ENCODE results near the gene GRM4.
"Not testable (repeated sequence)": the region's sequence is repeated elsewhere in the genome, so short reads cannot be mapped to it uniquely, and the experiment has no call there.

The GRM4 gene

DNA sequence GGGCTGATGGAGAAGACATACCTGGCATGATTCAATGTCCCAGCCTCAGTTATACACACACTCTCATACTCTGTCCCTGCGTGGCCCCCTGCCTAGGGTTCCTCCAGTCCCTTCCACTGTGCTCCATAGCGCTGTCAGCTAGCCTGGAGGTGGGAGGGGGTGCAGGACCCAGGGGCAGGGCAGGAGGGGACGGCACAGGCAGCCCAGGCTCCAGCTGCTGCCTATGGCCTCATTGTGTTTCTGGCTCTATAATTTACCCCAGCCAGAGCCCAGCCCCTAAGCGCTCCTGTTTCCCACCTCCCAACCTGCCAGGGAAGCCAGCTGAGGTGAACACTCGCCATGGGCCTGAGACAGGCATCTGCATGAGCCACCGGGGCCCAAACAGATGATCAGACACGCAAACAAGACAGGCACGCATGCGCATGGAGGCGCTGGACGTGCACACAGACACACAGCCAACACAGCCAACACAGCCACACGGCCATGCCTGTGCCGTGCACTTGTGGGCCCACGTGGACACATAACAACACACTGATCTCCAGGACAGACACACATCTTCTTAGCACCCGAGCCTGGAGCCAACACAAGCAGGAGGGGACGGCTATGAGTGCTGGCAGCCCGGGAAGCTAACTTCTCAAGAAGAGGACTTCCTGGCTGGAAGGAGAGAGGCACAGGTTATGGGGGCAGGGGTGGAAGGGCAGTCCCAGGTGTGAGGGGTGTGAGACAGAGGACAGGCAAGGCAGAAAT is 124.9 kb downstream of the GRM4 start:
- no peak for DNase-seq (ENCODE audit: low read depth)

DNA sequence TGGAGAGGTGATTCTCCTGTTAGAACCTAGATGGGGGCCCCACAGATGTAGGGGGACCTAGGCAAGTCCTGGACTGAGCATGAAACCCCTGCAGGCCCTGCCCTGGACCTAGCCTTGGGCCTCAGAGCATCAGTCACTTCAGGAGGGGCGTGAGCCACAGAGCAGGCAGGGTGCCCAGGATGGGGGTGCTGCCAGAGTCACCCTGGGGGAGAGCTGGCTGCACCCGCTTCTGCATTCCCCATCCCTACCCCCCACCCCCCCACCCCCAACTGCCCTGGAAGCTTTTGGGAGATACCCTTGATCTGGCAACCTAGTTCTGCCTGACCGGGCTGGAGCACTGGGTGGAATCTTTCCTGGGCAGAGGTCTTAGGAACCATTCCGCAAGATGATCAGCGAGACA is 125.6 kb downstream of the GRM4 start:
- DNase-seq (ENCODE audit: low read depth) = no peak

DNA sequence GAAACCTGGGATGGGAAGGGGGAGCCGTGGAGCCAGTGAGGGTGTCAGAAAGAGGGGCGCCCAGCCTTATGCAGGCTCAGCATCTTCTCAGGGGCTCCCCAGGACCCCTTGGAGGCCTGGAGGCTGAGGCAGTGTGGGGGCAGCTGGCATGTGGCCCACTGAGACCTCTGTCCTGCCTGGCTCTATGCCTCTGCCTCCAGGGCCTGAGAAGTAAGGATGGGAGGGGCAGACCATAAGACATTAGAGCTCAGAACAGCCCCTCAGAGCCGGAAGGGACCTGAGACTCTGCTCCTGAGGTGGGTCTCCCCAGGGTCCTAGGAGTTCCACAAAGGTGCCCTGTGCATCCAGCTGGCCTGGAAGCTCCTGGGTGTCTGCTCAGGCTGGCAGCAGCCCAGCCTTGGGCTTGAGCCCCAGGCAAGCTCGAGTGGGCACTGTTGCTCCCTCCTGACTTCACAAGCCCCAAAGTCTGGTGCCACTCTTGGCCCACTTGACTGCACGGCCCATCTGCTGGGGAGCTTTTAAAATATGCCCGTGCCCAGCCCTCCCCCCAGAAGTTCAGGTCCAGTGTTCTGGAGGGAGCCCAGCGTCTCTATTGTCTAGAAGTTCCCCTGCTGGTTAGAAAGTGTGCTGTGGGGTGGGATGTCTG is 126.8 kb downstream of the GRM4 start:
- no peak for DNase-seq (ENCODE audit: low read depth)

DNA sequence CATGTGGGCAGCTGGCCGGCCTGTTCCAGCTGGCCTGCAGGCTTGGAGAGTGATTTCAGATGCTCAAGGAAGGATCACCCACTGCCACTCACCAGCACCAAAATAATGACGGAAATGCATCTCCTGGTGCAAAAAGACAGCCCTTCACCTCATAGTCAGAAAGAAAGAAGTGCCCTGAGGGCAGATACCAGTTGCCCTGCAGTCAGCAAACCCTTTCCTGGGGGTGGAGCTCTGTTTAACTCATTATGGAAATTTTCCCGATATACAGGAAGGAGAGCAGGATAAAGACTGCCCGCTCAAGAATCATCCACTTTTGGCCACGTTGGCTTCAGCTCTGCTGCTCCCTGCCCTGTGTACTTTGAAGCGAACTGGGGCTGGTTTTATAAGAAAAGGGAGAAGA is 127.9 kb downstream of the GRM4 start:
- DNase-seq (ENCODE audit: low read depth) = no peak

DNA sequence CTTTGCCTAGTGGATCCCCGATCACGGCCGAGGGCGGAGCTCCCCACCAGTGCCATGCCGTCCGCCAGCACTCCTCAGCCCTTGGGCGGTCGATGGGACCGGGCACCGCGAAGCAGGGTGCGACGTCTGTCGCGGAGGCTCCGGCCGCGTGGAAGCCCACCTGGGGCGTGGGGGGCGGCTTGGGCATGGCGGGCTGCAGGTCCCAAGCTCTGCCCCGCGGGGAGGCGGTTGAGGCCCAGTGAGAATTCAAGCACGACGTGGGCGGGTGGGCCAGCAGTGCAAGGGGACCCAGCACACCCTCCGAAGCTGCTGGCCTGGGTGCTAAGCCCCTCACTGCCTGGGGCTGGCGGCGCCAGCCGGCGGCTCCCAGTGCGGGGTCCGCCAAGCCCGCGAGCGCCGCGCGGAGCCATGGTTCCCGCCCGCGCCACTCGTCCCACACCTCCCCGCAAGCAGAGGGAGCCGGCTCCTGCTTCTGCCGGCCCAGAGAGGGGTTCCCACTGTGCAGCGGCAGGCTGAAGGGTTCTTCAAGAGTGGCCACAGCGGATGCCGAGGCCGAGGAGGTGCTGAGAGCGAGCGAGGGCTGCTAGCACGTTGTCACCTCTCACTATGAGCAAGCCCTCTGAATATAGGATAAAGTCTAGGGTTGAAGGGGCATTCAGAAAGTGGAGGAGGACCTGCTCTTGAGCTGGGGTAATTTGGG is 128.6 kb downstream of the GRM4 start:
- DNase-seq (ENCODE audit: low read depth) = no peak

DNA sequence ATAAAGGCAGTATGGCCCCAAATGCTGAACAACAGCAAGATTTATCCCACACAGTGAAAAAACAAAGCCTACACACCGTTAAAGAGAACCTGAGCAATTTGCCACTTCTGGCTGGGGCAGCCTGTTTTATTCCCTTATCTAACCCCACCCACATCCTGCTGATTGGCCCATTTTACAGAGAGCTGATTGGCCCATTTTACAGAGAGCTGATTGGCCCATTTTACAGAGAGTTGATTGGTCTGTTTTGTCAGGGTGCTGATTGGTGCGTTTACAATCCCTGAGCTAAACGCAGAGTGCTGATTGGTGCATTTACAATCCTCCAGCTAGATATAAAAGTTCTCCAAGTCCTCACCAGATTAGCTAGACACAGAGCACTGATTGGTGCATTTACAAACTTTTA is 129.3 kb downstream of the GRM4 start:
- DNase-seq (ENCODE audit: low read depth) = not testable (repeated sequence)

DNA sequence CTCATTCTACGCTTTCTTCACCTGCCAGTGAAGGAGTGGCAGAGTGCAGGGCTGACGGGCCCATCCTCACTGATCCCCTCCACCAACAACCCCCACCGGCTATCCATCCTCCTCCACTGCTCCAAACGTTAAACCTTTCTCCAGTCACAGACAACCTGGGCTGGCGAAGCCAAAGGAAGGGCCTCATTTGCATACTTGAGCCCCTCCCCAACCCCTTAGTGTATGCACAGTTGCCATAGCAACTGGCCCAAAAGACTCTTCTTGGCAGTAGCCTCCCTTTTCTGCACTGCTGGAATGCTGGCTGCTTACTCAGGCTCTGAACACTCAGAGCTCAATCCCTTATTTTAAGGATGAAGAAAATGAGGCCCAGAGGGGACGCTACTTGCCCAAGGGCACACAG is 130.3 kb downstream of the GRM4 start:
- no peak for DNase-seq (ENCODE audit: low read depth)

DNA sequence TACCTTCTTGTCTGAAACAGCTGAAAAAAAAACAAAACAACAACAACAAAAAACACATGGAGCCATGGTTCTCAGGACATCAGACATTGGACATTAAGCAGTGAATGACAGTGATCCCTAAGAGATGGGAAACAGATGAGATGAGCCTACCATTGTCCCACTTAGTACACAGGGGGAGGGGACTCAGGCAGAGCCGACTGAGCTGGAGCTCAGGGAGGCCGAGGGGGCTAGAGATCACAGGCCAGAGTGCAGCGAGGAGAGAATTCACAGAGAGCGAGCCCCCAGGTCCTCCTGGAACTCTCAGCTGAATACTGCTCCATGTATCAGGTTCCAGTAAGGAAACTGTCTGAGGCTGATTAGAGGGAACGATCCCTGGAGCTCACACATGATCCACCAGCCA is 134.6 kb downstream of the GRM4 start:
- no peak for DNase-seq (ENCODE audit: low read depth)

DNA sequence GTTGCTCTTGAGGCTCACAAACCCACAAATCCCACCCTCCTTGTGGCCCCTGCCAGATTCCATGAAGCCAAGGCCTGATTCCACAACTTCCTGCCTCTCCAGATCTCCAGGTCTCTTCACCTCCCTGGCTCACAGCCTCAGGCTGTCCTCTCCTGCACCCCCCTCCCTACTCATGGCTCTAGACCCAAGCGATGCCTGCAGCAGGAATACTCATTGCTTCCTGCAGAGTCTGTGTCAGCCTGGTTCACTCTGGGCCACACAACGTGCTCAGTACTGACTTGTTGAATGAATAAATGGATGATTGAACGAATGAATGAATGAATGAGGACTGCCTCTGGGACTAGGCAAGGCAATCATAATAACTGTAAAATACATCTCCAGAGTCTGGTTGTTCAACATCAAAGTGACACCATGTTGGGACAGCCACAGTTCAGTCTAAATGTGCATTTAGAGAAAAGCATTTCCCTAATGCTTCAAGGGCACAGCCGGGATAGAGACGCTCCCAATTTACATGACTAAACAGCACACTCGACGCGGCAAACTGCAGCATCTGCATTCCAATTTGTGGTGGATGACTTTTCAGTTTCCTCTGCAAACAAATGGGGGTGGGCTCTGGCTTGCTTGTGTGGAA is 139.9 kb downstream of the GRM4 start:
- no peak for DNase-seq (ENCODE audit: low read depth)

DNA sequence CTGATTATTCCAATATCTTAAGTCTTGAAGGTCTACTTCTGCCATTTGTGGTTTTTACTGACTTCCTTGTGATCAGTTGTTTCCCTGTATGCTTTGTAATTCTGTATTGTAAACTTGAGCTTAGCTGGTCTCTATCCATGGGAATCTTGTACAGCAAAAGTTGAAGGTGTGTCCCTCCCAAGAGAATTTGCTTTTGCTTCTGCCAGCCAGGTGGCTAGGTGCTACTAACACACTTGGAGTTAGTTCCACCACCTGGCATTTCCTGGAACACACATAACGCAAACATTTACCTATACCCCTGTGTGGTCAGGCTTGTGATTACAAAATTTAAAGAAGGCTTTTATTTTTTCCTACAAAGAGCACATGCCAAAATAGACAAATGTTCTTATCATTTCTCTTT is 141.2 kb downstream of the GRM4 start:
- no peak for DNase-seq (ENCODE audit: low read depth)

DNA sequence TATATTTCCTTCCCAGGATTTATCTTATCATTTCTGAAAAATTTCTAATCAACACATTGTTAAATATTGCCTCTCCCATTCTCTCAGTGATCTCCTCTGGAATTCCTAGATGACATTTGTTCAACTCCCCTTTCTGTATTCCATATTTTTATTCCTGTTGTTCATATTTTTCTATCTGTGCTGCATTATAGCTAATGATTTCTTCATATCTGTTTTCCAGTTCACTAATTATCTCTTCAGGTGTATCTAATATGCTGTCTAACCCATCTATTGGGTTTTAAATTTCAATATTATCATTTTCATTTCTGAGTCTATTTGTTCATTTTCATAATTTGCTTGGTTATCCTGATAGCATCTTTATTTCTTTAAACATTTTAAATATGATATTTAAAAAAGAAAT is 141.9 kb downstream of the GRM4 start:
- no peak for DNase-seq (ENCODE audit: low read depth)

DNA sequence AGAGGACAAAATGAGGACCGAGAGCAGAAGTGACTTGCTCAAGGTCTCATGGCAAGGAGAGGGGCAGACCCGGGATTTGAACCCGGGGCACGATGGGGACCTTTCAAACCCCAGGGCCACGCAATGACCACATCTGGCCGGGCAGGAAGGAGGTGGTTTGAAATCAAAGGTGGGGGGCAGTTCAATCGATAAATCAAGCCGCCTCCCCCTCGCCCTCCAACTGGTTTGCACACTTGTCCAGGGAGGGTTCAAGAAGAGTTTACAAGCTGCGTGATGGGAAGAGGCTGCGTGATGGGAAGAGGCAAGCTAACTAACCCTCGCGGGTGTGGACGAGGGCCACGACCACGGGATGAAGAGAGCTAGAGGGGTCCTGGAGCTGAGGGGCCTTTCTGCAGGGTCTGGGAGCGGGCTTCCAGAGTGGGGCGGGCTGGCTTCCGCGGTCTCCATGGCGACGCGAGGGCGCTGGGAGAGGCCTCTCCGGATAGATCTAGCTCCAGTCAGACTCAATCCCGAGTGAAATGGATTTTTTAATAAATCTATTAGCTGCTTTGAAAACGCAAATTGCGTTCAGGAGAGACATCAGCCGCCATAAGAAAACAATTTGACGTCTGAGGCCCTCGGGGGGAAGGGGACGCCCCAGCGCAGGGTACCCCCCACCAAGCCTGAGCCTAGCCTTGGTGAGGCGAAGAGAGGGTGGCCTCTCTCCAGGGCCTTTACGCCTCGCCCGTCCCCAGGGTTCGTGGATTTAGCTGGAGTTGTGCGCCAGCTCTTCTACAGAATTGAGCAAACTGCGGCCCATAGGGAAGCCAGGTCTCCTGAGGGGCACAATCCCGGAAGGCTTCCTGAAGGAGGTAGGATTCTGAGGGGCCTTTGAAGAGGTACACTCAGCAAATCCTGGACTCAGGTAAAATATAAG is 143.9 kb downstream of the GRM4 start:
- no peak for DNase-seq (ENCODE audit: low read depth)

DNA sequence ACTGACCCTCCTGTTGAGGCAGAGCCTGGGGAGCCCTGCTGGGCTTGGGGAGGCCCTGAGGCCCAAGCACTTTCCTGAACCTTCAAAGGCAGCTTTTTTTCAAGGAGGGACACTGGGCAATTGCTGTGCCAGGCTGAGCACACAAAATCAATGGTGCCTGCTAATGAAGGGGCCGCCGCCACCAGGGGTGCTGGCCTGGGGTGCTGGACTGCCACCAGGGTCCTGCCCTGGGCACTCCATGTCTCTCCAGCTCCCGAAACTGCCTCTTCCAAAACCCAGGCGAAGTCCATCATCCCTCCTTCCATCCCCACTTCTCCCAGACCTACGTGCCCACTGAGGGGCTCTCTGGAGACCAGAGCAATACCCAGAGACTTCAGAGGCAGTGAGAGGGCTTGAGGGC is 145.6 kb downstream of the GRM4 start:
- DNase-seq (ENCODE audit: low read depth) = no peak

DNA sequence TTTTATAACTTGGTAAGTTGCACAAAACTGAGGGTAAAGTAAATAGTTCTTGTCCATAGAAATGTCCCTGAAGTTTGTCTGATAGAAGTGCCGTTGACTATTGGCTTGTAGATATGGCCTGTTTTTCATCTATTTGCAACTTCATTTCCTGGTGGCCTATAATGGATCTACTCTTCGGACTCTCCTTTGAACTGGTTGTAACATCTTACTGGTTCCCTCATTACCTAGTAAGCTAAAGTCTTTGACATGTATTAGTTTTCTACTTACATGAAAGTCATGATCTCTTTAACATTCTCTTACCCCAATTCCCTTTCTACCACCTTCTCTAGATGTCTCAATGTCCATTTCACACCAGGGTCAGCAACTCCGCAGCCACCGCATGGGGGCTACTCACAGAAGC is 146.3 kb downstream of the GRM4 start:
- no peak for DNase-seq (ENCODE audit: low read depth)

DNA sequence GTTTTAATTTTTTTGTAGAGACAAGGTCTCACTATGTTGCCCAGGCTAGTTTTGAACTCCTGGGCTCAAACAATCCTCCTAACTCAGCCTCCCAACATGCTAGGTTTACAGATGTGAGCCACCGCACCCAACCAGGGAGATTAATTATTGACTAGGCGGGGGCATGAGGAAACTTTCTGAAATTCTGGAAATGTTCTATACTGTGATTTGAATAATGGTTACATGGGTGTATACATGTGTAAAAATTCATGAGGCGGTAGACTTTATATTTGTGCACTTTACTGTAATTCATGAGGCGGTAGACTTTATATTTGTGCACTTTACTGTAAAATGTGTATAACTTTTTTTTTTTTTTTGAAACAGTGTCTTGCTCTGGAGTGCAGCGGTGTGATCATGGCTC is 147.2 kb downstream of the GRM4 start:
- no peak for DNase-seq (ENCODE audit: low read depth)

DNA sequence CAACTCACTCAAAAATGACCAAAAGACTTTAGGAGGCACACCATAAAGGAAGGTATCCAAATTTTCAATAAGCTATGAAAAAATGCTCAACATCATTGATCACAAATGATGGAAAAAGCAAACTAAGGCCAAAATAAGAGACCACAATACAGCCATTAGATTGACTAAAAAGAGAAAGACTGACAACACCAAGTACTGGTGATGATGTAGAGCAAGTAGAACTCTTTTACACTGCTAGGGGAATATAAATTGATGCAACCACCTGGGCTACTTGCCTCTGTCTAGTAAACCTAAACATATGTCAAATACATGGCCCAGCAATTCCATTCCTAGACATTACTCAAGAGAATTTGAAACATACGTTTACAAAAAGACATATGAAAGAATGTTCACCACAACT is 148.6 kb downstream of the GRM4 start:
- DNase-seq (ENCODE audit: low read depth) = no peak

DNA sequence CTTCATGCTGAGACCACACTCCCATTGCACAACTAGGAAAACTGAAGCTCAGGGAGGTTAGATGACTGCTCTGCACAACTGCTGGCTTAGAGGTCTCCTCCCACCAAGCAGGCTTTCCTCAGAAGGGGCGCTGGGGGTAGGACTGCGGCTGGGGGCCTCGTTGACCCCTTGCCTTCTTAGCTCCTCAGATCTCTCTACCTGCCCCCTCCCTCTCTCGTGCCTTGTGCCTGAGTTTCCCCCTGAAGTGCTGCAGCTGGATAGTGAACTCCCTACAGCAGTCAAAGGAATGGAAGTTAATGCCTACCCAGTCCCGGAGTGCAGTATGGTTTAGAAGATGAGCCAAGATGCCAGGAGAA is 149.8 kb downstream of the GRM4 start:
- no peak for DNase-seq (ENCODE audit: low read depth)

DNA sequence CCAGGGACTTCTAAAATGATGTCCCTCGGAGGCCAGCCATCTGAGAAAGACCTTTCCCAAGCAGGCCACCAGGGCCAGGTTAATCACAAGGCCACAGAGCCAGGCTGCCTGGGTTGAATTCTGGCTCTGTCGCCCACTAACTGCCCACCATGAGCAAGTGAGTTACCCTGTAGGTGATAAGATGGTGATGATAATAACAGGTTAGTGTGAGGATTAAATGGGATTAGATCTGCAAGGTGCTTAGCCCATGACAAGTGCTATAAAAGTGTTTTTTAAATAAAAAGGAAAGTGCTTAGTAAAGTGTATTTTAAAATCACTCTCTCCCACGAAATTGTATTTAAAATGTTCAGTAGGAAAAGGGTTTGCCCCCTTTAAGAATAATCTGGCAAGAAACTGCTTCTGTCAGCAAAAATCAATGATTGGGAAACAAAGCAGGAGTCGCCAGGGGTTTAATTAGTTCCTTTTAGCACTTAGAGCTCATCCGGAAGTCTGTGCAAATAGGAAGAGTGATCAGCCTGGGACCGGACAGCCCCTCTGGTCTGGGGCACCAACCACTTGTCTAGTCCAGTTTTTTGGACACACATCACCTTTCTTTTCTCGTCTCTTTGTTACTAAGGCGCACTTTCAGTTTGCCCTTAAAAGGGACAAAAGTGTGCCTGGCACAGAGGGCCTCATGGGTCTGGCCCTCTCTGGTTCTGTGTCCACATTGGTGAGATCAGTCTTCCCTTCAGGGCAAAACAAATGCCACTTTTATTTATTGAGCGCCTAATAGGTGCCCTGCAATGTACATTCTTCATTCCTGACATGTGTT is 150.4 kb downstream of the GRM4 start:
- DNase-seq (ENCODE audit: low read depth) = no peak

DNA sequence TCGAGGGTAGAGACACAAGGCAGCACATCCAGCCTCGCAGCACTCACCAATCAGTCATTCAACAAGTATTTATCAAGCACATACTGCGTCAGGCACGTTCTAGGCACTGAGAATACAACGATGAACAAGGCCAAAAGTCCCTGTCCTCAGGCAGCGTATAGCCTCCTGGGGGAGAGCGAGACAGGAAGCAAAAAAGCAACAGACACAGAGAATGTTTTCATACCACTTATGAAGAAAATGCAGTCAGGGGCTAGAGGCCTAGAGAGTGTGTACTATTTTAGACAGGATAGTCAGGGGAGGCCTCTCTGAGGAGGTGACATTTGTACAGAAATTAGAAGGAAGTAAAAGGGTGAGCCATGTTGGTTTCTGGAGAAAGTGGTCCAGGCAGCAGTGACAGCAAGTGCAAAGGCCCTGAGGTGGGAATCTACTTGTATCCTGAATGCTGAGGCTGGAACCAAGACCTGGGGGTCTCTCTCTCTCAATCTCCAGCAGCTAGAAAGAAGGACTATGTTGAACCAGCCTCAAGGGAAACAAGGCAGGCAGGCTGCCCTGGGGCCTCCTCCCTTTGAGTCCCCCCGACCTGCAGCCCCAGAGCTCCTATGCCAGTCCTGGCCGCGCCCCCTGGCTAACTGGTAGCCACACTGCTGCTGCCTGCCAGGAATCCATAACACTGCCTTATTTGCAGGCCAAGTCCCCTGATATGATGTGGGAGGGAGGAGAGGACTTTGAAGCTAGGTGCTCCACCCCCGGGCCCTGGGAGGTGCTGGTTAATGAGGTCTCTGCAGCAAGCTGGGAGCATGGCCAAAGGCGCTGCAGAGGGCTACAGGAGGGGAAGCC is 151.2 kb downstream of the GRM4 start:
- no peak for DNase-seq (ENCODE audit: low read depth)

Data from activated T-cell treated with anti-CD3 and anti-CD28 coated beads for 1 hour (primary cell).